ENCODE results near the gene TOGARAM2.
"Not testable (repeated sequence)": the region's sequence is repeated elsewhere in the genome, so short reads cannot be mapped to it uniquely, and the experiment has no call there.

The TOGARAM2 gene

DNA sequence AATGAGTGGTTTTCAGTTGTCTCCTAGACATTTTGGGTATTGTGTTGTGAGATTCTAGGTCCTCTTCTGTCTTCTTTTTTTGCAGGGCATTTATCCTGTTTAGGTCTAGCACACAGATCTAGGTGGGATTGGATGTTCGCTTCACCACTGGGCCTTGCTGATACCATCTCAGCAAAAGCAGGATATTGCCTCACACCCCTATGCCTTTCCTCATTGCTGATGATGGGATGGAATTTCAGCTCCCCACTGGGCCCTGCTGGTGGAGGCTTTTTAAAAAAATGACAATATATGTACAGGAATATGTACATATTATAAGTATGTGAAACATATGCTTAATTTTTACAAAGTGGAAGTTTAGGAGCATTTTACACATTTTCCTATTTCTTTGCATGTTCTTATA is 5.4 kb upstream of the TOGARAM2 start:
- TF ChIP-seq, protein P1, sequence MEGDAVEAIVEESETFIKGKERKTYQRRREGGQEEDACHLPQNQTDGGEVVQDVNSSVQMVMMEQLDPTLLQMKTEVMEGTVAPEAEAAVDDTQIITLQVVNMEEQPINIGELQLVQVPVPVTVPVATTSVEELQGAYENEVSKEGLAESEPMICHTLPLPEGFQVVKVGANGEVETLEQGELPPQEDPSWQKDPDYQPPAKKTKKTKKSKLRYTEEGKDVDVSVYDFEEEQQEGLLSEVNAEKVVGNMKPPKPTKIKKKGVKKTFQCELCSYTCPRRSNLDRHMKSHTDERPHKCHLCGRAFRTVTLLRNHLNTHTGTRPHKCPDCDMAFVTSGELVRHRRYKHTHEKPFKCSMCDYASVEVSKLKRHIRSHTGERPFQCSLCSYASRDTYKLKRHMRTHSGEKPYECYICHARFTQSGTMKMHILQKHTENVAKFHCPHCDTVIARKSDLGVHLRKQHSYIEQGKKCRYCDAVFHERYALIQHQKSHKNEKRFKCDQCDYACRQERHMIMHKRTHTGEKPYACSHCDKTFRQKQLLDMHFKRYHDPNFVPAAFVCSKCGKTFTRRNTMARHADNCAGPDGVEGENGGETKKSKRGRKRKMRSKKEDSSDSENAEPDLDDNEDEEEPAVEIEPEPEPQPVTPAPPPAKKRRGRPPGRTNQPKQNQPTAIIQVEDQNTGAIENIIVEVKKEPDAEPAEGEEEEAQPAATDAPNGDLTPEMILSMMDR (IDR thresholded peaks at IDR 0.05), result no peak
- no peak for TF ChIP-seq ZFX (IDR thresholded peaks at IDR 0.05; ENCODE audit: borderline replicate concordance)
- no peak overlapping the region for H3K27ac ChIP-seq

DNA sequence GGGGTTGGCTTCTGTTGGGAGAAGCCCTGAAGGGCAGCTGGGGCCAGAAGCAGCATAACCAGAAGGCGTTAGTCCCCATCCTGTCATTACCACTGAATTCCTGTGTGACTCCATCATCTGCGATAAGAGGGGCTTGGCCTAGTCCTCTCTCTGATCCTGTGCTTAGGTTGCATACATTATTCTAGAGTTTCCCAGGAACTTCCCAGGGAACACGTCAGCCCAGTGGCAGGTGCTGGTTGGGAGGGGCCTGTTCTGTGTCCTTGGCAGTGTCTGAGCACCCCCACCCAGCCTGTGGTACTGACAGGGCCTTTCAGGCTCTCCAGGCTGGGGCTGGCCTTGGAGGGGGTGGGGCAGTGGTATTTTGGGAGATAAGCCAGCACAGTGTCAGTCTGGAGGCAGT is 4.5 kb upstream of the TOGARAM2 start:
- H3K27ac ChIP-seq, result no peak overlapping the region

DNA sequence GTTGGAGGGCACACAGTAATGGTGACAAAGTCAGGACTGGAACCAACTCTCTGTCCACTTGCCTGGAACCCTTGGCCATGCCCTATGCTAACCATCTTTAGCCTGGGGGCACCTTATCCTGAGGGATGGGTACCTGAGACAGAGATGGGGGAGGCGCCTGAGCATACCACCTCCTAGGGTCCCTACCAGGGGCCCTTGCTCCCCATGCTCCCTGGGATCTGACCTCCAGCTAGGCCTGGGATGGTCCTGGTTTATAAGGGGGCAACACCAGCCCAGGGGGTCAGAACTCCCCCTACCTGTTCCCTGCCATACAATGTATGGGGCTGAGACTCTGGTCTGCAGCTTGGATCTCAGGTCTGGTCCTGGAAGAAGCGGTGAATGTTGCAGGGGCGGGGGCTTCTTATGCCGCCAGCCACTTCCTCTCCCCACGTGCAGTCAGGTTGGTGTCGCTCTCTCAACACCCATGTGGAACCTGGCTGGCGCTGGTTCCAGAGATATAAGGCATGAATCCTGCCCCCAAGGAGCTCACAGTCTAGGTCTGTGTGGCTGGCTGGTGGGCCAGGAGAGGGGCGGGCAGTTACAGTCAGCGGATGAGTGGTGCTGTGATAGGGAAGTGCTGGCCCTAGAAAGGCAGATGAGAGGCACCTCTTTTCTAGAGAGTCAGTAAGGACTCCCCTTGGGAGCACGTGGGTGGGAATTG is 3.8 kb upstream of the TOGARAM2 start:
- TF ChIP-seq, protein P1 (IDR thresholded peaks at IDR 0.05), result no peak
- no peak for TF ChIP-seq ZFX (IDR thresholded peaks at IDR 0.05; ENCODE audit: borderline replicate concordance)
- no peak overlapping the region for H3K27ac ChIP-seq

More for the DNA sequence above, 4.5 kb upstream of the TOGARAM2 start:
- TF ChIP-seq ZFX (IDR thresholded peaks at IDR 0.05; ENCODE audit: borderline replicate concordance), result no peak
- TF ChIP-seq, protein P1 (IDR thresholded peaks at IDR 0.05), result no peak

DNA sequence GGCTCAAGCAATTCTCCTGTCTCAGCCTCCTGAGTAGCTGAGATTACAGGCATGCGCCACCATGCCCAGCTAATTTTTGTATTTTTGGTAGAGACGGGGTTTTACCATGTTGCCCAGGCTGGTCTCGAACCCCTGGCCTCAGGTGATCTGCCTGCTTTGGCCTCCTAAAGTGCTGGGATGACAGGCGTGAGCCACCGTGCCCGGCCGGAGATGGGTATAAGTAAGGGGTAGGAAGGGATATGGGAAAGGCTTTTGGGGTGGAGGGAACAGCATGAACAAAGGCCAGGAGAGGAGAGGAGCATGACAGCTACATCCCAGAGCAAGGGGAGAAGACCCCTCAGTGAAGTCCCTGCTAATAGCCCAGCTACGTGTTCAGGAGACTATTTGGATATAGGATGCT is 3.1 kb upstream of the TOGARAM2 start:
- not testable (repeated sequence) for H3K27ac ChIP-seq

DNA sequence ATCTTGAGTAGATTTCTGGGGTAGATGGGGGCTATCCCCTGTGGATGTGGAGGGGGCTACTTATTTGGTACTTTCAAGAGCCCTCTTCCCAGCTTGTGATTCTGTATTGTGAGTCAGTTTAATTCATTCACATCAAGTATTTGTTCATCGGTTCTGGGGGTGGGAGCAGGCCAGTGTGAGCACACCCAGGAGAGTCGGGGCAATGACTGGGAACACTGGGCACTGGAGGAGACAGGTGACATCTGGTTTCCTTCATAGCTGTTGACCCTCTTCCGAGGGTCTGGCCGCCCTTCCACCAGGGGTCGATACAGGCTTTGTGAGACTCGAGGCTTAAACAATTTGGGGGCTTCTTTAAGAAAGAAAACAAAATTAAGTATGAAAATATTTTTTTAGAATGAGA is 2.5 kb upstream of the TOGARAM2 start:
- no peak for TF ChIP-seq ZFX (IDR thresholded peaks at IDR 0.05; ENCODE audit: borderline replicate concordance)
- TF ChIP-seq, protein P1 (IDR thresholded peaks at IDR 0.05), result no peak

DNA sequence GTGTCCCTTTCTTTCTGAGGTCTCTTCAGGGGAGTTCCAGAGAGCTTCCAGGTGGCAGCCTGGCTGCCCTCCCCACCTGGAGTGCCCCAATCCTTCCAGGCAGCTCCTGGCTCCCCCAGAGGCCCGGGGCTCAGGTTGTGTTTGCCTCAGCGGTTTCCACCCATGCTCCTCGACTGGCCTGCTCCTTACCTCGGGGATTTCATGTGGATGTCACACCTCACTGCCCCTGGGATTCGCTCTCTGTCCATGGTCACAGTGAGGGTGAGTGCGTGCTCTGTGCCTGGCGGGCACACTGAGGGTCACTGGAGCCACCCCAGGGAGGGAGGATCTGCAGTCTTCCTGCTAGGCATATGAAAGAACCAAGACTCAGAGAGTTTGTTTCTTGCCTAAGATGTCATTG is 2.1 kb upstream of the TOGARAM2 start:
- no peak overlapping the region for H3K27ac ChIP-seq
- TF ChIP-seq, protein P1 (IDR thresholded peaks at IDR 0.05), result no peak
- no peak for TF ChIP-seq ZFX (IDR thresholded peaks at IDR 0.05; ENCODE audit: borderline replicate concordance)

More for the DNA sequence above, 2.5 kb upstream of the TOGARAM2 start:
- H3K27ac ChIP-seq, result no peak overlapping the region

DNA sequence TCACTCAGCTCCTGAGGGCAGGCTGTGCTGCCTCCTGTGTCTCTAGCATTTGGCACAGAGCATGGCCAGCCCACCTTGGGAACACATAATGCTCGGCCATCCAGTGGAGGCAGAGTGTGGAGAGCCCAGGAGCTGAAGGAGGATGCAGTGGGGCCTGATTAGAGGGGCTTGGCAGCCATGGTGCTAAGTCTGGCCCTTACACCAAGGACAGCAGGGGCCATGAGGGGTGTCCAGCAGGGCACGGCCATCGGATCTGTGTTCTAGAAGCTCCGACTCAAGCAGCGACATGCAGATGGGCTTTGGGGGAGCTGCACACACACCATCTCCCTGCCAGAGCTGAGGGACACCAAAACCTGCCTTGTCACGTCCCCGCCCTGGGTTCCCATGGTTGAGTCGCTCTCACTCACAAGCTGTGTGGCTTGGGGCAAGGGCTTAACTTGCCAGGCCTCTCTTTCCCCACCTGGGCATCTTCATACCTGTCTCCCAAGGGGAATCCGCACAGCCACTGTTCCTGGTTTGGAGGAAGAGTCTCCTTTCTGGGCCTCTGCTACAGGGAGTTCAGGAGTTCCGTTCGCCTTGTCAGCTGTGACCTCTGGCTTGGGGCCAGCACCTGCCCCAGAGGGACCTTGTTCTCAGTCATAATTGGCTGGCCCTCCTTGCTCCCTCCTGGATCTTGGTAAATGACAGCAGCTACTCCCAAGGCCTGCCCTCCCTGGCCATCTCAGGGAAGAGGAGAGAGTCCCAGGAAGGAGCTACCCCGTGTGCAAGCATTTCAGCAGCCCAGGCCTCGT is 1.3 kb upstream of the TOGARAM2 start:
- TF ChIP-seq ZFX (IDR thresholded peaks at IDR 0.05; ENCODE audit: borderline replicate concordance), result no peak
- TF ChIP-seq, protein P1 (IDR thresholded peaks at IDR 0.05), result no peak
- no peak overlapping the region for H3K27ac ChIP-seq

Measured in 22Rv1 (cell line).